ENCODE measurements around the gene WDR7.

Gene WDR7

GRCh38 chr18:56921896-56922480 lies 270.8 kb downstream of the WDR7 start:
- no peak overlapping the region for H3K4me3 ChIP-seq (ENCODE audit: low read length)

GRCh38 chr18:56926734-56927133 lies 275.6 kb downstream of the WDR7 start:
- no peak overlapping the region for H3K4me3 ChIP-seq (ENCODE audit: low read length)
- no peak for TF ChIP-seq ZNF274 (IDR thresholded peaks at IDR 0.05; ENCODE audit: low read depth, low read length)

More at GRCh38 chr18:56921896-56922480, 270.8 kb downstream of the WDR7 start:
- TF ChIP-seq ZNF274 (IDR thresholded peaks at IDR 0.05; ENCODE audit: low read depth, low read length): no peak

GRCh38 chr18:56927786-56928185 lies 276.6 kb downstream of the WDR7 start:
- no peak overlapping the region for H3K4me3 ChIP-seq (ENCODE audit: low read length)
- no peak for TF ChIP-seq ZNF274 (IDR thresholded peaks at IDR 0.05; ENCODE audit: low read depth, low read length)

GRCh38 chr18:56929886-56930285 lies 278.7 kb downstream of the WDR7 start:
- no peak for TF ChIP-seq ZNF274 (IDR thresholded peaks at IDR 0.05; ENCODE audit: low read depth, low read length)
- no peak overlapping the region for H3K4me3 ChIP-seq (ENCODE audit: low read length)

GRCh38 chr18:56933472-56933871 lies 282.3 kb downstream of the WDR7 start:
- no peak overlapping the region for H3K4me3 ChIP-seq (ENCODE audit: low read length)
- TF ChIP-seq ZNF274 (IDR thresholded peaks at IDR 0.05; ENCODE audit: low read depth, low read length): no peak

- TF ChIP-seq ZNF274 (IDR thresholded peaks at IDR 0.05; ENCODE audit: low read depth, low read length): no peak
- H3K4me3 ChIP-seq (ENCODE audit: low read length): no peak overlapping the region
Measured at GRCh38 chr18:56934131-56934530, 283.0 kb downstream of the WDR7 start.

GRCh38 chr18:56934906-56935305 lies 283.7 kb downstream of the WDR7 start:
- TF ChIP-seq ZNF274 (IDR thresholded peaks at IDR 0.05; ENCODE audit: low read depth, low read length): no peak
- no peak overlapping the region for H3K4me3 ChIP-seq (ENCODE audit: low read length)

GRCh38 chr18:56935434-56936040 lies 284.4 kb downstream of the WDR7 start:
- no peak overlapping the region for H3K4me3 ChIP-seq (ENCODE audit: low read length)
- no peak for TF ChIP-seq ZNF274 (IDR thresholded peaks at IDR 0.05; ENCODE audit: low read depth, low read length)

- no peak for TF ChIP-seq ZNF274 (IDR thresholded peaks at IDR 0.05; ENCODE audit: low read depth, low read length)
- H3K4me3 ChIP-seq (ENCODE audit: low read length): no peak overlapping the region
Measured at GRCh38 chr18:56936457-56936856, 285.3 kb downstream of the WDR7 start.

GRCh38 chr18:56937874-56938430 lies 286.8 kb downstream of the WDR7 start:
- TF ChIP-seq ZNF274 (IDR thresholded peaks at IDR 0.05; ENCODE audit: low read depth, low read length): no peak
- no peak overlapping the region for H3K4me3 ChIP-seq (ENCODE audit: low read length)

GRCh38 chr18:56945171-56946083 lies 294.3 kb downstream of the WDR7 start:
- TF ChIP-seq ZNF274 (IDR thresholded peaks at IDR 0.05; ENCODE audit: low read depth, low read length): no peak
- no peak overlapping the region for H3K4me3 ChIP-seq (ENCODE audit: low read length)

GRCh38 chr18:56947236-56947635 lies 296.1 kb downstream of the WDR7 start:
- H3K4me3 ChIP-seq (ENCODE audit: low read length): no peak overlapping the region
- TF ChIP-seq ZNF274 (IDR thresholded peaks at IDR 0.05; ENCODE audit: low read depth, low read length): no peak

GRCh38 chr18:56952026-56952425 lies 300.9 kb downstream of the WDR7 start:
- no peak for TF ChIP-seq ZNF274 (IDR thresholded peaks at IDR 0.05; ENCODE audit: low read depth, low read length)
- H3K4me3 ChIP-seq (ENCODE audit: low read length): no peak overlapping the region

GRCh38 chr18:56953428-56954198 lies 302.5 kb downstream of the WDR7 start:
- H3K4me3 ChIP-seq (ENCODE audit: low read length): no peak overlapping the region
- no peak for TF ChIP-seq ZNF274 (IDR thresholded peaks at IDR 0.05; ENCODE audit: low read depth, low read length)
